Stimulated activated CD4-positive, alpha-beta T cell treated with anti-CD3 and anti-CD28 coated beads, Interleukin-4, amount 100 ng/mL, for 24 hours (primary cell): ENCODE results near the gene IL1B.
A peak's percentile ranks its signal among the peaks of the same experiment; 100 is the strongest.

Experiments used
- DNase-seq: peaks from one replicate; pipeline ENCODE4 v3.0.0-alpha.2; 2020

The IL1B gene

DNA sequence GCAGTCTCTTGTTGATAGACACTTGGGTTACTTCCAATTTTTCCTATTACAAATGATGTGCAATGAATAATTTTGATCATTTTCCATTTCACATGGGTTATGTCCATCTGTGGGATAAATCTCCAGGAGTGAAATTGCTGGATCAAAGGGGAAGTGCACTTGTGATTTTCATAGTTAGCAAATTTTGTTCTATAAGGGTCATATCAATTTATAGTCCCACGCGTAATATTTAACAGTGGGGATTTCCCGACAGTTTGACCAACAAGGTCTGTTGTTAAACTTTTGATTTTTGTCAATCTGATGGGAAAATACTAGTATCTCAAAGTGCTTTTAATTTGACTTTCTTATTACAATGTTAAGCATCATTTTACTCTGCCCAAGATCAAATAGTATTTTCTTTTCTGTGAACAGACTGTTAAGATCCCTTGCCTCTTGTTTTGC, 8.3 kb downstream of the IL1B start:
- DNase-seq, result no peak

DNA sequence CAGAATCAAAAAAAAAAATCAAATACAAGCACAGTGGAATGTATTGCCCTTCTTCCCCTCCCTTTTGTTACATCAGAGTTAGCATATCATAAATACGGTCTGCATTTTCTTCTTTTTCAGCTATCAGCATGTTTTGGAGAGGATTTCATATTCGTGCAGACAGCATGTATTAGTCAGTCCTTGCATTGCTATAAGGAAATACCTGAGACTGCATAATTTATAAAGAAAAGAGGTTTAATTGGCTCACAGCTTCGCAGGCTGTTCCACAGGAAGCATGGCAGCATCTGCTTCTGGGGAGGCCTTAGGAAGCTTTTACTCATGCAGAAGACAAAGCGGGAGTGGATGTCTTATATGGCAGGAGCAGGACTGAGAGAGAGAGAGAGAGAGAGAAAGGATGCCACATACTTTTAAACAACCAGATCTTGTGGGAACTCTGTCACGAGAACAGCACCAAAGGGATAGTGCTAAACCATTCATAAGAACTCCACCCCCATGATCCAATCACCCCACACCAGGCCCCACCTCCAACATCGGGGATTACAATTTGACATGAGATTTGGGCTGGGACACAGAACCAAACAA, 8.9 kb downstream of the IL1B start:
- no peak for DNase-seq

DNA sequence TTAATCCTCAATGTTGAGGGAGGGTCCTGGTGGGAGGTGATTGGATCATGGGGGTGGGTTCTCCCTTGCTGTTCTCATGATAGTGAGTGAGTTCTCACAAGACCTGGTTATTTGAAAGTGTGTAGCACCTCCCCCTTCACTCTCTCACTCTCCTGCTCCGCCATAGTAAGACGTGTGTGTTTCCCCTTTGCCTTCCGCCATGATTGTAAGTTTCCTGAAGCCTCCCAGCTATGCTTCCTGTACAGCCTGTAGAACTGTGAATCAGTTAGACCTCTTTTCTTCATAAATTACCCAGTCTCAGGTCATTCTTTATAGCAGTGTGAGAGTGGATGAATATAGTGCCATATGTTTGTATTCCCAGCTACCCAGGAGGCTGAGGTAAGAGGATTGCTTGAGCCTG, 9.6 kb downstream of the IL1B start:
- DNase-seq, result no peak

DNA sequence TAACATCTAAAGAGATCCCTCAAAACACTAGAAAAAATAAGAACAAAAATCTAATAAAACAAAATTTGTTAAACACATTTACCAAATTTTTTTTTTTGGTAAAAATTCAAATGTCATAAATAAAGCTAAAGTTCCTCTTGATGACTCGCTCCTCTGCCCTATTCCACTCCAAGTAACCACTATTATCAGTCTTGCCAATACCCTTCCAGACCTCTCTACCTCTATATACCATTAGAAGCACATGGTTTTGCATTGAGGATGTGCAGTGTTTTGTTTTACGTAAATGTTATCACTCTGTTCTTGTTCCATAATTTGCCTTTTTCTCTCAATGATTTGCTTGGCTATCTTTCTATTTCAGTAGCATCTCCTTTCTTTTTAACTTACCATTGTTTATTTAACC, 10.9 kb downstream of the IL1B start:
- no peak for DNase-seq

DNA sequence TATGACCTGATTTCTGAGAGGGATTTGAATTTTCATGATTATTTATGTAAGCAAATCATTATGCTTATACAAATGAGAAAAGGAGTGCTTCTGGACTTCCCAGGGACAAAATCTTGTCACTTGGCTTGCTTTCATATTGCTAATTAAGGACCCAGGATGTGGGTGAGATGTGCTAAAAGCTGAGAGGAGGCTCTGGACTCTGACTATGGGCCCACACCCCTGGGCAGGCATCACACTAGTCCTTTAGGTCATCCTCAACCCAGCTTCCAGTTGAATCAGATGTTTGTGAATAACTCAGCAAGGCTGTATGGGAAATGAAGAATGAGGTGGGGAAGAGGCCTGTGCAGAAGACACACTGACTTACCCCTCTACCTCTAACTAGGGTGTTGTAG, 11.9 kb downstream of the IL1B start:
- no peak for DNase-seq

DNA sequence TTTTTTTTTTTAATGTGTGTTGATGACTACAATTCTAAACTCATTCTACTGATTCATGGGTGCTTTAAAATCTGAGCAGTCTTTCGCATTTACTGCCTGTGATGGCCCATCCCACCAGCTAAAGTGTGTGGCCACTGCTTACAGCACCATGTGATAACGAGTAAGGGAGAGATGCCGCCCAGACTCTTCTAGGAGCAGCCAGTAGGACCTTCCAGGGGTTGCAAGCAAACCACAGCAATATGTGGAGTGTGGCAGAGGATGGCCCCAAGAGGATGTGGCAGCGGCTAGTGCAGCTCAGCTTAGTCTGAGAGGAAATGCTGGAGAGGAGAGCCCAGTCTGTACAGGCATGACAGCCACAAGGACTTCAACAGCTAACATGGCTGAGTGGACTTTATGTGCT, 14.9 kb downstream of the IL1B start:
- DNase-seq, result no peak

DNA sequence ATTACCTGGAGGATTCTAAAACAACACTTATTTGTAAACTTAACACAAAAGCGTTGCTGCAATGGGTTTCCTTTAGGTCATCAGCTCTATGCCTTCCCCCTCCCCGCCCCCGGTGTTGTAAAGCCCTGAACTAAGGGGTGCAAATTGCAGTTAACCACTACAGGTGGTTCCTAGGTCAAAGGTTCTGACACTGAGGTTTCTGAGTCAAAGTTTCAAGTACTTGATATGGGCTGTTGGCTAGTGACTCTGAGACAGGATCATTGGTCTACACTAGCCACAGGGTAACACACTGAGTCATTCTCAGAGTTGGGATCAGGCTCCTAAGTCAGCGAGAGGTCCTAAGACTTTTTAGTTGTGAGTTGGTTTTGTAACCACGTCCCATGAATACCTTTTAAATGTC, 15.4 kb downstream of the IL1B start:
- peak; percentile 32 for DNase-seq

DNA sequence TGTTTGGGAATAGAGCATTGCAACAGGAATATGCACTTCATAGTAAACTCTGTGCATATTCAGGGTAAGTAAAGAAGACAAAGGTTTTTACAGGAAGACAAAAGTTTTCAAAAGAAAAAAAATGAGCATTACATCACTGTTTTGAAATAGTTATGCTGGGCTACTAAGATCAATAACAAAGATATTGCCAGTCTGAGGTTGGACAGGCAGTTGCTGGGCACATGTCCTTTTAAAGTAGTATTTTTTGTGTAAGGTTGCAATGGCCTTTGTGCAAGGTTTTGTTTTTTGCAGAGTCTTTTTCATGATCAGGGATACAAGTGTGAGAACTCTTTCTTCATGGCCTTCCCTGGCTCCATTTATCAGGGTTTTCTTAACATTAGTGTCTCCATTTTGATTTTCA, 16.2 kb downstream of the IL1B start:
- DNase-seq, result no peak

DNA sequence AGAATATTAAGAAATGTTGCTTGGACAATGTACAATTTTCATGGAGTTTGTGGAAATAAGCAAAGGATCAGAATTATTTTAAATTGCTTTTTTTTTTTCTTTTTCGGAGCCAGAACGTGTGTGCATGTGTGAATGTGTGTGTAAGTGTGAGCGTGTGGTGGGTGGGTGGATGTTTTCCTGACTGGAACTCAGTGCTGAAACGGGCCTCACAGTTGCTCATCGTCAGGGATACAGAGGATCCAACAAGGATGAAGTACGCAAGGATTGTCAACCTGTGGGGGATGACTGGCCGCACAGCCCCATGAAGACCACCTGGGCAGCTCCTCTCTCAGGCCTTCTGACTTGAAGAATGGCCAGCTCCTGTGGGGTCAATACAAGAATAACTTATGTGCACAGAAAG, 17.5 kb downstream of the IL1B start:
- no peak for DNase-seq

DNA sequence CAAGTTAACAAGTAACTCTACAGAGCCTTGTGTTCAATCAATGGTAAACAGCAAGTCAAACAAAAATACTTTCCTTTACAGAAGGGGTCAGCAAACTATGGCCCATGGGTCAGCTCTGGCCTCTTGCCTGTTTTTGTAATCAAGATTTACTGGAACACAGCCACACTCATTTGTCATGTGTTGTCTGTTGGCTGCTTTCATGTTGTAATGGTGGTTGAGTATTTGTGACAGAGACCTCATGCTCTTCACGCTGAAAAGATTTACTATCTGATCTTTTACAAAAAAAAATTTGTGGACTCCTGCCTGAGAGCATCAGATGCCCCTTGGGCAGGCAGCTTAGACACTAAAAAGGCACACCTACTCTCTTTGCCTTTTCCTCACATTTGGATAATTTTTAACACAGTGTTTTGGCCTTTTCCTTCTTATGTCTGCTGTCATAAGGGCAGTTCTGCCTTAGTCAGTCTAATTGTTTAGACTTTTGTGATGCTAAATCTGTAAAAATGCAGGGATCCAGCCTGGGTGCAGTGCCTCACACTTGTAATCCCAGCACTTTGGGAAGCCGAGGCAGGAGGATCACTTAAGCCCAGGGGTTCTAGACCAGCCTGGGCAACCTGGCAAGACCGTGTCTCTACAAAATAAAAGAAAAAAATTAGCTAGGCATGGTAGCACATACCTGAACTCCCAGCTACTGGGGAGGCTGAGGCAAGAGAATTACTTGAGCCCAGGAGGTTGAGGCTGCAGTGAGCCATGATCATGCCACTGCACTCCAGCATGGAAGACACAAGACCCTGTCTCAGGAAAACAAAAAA, 18.3 kb downstream of the IL1B start:
- DNase-seq, result no peak

DNA sequence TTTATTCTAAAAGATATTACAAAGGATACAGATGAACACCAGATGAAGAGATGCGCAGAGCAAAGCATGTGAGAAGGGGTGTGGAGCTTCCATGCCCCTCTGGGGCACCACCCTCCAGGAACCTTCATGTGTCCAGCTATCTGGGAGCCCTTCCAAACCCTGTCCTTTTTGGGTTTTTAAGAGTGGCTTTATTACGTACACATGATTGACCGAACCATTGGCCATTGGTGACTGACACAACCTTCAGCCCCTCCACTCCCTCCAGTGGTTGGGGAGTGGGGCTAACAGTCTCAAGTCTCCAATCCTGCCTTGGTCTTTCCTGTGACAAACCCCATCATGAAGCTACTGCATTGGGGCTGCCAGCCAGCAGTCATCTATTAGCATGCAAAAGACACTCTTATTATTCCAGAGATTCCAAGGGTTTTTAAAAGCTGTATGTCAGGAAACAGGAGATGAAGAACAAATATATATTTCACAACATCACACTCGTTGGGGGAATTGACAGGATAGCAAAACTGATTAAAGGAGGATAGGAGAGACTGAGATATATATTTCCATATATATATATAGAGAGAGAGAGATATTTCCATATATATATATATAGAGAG, 19.4 kb downstream of the IL1B start:
- DNase-seq, result no peak

DNA sequence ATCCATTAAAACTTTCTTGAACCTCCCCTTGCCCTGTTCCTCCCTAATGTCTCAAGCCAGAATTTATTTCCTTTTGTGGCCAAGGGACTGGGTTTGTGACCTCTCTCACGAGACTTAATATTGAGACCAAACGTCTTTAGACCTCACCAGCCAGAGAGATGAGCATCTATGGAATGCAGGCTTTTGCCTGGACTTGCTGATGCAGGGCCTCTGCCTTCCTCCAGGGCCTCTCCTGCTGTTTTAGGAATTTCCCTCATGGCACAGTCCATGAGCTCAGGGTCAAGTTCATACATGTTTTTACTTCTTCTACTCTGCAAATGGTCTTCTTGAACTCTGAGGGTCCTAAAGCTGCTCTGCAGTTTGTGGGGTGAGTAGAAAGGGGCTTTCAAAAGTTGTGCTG, 22.3 kb downstream of the IL1B start:
- DNase-seq, result no peak

DNA sequence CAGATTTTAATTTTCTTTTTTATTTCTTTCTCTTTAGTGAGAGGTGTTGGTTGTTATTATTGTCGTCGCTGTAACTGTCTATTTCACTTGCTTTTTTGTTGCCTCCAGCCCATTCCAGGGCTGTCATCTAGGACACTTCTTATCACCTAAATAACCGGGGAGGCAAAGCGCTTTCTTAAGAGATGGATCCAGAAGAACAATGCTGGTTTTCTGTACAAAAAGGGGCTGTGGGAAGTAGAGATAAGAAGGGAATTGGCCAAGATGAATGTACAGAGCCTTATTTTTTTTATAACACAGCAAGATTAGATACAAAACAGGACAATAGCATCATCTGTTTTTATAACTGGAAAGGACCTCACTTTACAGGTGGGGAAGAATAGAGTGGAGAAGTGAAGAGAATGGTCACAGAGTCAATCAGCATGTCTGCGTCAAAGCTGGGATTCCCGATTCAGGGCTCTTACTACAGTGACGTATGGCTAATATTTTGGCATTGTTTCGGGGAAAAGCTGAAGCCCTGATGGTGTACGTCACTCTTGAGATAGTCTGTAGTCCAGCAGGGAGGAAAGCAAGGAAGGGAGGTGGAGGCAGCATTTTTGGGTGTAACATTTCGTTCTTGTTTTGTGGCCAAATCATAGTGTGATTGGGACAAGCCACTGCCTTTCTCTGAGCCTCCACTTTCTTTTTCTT, 23.2 kb downstream of the IL1B start:
- DNase-seq, result no peak

DNA sequence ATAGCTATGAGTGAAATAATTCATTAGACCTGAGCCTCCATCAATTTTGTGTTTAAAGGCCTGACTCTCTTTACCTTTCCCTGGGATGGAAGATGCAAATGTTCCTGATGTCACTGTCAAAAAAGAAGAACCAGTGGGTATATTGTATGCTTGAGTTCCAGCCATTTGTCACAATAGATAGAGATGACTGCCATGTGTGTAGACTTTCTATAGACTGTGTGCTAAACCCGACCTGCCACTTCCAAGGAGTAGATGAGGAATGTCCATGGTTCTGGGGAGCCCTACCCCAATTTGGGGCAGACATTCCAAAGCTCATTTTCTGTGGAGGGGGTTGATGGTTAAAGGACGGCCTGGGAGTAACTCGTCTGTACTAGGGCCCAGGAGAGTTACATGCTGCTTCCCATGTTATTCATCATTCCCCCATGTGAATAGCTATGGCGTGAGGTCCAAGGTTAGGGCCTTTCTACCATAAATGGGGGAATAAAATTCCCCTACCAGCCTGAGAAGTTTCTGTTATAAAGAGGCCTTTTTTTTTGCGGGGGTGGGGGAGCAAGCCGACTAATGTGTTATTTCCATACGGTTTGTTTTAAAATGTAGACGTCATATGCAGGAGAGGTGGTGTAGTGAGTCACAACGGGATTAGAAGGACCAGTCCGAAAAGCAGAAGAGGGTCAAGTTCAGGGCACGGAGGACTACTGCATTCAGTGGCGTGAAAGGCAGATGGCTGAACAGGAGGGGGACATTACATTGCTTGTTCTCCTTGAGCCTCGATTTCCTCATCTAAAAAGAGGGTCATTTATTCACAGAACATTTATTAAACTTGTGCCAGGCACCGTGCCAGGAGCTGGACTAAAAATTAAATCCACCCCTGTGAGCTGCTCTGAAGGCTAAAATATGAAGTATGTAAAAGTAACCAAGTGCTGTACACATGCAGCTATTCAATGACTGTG, 24.0 kb downstream of the IL1B start:
- no peak for DNase-seq

DNA sequence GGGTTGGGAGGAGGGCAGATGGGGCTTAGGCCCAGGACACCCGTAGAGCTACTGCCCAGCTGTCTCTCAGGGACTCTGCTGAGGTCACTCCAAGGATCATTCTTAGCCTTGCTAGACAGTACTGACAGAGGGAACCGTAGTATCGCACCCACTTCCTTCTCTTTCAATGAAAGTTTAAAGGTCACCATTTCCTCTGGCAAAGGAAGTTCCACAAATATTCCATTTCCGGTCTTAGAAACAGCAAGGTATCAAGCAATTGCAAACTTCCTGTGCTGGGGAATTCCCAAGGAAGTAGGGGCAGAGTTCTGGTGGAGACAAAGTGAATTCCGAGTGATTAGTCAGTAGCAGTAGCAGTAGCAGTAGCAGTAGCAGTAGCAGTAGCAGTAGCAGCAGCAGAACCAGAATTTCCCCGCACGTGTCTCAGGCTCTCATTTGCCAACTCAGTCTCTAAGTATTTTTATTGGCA, 24.7 kb downstream of the IL1B start:
- DNase-seq, result peak; percentile 34

DNA sequence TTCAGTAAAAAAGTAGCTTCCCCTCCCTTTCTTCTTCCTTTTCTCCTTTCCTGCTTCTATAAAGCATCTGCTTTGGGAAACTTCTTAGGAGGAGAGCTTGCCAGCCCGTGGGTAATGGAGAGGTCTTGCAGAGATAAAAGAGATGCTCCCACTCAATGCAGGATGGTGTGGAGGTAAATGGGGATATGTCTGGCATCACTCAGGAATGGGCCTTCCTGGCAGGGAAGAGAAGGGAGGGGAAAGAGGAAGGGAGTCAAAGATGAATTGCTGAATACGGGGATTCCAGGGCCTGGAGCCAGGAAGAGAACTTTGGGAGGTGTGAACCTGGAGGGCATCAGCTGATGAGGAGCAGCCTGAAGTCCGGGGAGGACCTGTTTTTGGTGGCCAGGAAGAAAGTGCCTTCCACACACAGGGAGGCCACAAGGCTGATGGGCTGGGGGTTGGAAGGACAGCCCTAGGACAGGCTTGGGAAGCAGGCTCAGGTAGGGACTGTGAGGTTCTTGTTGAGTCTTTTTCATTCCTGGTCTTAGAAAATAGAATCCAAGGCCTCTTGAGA, 25.2 kb downstream of the IL1B start:
- no peak for DNase-seq

DNA sequence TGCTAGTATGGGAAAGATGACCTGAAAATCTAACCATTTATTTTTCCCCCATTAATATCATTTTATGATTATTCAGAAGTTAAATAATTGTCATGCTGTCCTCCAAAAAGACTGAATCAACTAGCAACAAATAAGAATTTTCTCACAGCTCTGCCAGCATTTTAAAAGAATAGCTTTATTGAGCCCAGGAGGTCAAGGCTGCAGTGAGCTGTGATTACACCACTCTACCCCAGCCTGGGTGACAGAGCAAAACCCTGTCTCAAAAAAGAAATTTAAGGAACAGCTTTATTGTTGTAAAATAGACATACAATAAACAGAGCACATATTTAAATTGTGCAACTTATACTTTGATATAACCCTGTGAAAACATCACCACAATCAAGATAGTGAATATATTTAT, 27.5 kb downstream of the IL1B start:
- no peak for DNase-seq

DNA sequence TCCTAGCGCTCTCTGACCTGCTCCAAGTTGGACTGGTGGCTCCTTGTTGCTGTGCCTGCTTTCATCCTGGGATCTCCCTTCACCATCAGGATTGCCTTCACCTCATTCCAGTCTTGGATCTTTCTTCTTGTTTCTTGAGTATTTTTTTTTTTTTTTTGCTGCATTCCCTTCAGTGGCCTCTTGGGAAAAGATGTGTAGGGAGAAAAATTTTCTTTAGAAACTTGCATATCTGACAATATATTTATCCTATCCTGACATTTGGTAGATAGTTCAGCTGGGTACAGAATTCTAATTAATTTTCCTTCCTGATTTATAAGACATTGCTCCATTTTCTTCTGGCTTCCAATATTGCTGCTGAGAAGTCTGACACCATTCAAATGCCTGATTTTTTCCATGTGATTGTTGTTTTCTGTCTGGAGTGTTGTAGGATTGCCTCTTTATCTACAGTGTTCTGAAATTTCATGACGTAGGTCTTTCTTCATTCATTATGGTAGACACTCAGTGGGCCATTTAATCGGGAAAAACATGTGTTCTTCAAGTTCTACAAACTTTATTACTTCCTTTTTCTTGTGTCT, 29.3 kb downstream of the IL1B start:
- DNase-seq, result no peak

DNA sequence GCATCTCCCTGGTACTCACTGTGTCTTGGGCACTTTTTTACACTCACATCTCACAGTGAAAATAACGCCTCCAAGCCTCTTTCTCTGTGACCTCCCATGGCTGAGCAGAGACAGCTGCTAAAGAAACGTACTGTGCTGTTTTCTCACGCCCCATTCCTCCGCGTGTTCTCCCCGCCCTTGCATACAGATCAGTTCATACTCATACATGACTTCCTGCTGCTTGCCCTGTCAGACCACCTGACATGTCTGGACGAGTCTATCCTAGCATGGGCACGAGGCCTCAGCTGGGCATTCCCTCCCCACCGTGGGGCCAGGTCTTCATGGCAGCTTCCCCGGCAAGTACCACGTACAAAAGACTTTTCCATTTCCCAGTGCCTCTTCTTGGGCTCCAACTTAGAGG, 31.0 kb downstream of the IL1B start:
- no peak for DNase-seq

DNA sequence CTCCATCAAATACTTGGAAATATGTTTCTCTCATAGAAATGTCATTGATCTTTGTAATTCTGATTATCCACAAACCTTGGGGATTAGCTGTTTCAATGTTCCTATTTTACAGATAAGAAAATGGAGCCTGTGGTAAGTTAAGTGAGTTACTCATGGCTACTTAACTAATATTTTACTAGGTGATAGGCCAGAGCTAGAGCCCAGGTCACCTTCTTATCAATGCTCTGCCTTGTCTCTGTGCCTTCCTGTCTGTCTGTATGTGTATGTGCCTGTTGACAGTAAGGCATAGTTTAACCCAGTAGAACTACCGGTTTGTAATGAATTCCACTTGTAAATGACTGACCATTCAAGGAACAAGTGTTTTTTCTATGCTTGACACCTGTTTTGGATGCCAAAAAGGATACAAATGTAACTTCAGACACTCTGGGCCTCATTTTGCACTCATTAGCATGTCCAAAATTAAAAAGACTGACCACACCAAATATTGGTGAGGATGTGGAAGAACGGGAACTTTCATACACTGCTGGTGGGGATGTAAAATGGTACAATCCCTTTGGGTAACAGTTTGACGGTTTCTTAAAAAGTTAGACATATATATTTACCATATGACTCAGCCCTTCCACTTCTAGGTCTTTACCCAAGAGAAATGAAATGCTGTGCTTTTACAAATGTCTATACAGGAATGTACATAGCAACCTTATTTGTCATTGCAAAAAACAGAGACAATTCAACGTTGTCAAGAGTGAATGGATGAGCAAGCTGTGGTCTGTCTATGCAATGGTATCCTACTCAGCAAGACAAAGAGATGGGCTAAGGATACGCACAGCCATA, 32.7 kb downstream of the IL1B start:
- DNase-seq, result no peak
